NAMALWA (cell line): Measurements from ENCODE around the gene CLDN34.

Experiments used
- DNase-seq: peaks from one replicate; pipeline ENCODE4 v3.0.0-alpha.2; 2015; ENCODE audit warnings: low spot score

The CLDN34 gene, protein sequence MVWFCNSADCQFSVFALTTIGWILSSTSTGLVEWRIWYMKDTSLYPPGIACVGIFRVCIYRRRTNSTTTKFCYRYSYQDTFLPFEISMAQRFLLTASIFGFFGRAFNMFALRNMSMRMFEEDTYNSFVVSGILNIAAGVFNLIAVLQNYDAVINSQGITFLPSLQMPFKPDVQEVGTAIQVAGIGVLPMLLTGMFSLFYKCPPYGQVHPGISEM

DNA sequence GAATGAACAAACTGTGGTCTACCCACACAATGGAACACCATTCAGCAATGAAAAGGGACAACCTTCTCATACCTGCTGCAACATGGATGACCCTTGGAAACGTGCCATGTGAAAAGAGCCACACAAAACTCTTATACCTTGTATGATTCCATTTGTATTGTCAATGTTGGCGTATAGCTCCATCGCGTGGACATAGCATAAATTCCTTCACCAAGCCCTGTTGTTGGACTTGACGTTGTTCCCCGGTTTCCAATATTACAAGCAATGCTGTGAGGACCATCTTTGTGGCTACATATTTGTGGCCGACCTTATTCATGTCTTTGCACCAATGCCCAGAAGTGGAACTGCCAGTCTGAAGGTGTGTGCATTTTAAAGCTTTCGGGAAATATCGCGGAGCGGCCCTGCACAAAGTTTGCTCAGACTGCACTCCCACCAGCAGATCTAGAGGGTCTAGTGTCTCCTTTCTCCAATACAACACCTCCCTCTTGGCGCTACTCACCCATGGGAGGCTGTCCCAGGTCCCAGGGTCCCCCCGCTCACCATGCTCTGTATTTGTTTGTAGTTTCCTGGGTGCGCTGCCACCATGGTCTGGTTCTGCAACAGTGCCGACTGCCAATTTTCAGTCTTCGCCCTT is at the start of gene CLDN34:
Gene CLDN34, plus strand, starts transcription at position 584 of the 634 bp plus-strand sequence. Its CDS starts 0 bp downstream, at position 584.
- DNase-seq: no peak

DNA sequence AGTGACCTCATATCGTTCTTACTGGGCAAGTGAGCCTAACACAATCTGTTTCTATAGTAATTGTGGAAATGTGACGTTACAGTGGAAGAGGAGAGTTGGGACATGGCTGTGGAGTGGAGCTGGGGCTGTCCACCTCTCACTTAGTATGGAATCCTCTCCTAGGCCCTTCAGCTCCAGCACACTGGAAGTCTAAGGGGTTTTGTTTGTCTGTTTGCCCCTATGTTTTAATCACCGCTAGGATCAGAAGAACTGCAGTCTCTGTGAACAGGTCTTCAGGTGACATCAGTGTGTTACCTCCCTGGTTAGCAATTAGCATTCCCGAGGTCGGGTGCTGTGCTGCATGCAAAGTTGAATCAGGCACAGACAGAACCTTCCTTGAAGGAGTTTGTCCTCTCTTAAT is 49.3 kb upstream of the CLDN34 start:
- DNase-seq: no peak

DNA sequence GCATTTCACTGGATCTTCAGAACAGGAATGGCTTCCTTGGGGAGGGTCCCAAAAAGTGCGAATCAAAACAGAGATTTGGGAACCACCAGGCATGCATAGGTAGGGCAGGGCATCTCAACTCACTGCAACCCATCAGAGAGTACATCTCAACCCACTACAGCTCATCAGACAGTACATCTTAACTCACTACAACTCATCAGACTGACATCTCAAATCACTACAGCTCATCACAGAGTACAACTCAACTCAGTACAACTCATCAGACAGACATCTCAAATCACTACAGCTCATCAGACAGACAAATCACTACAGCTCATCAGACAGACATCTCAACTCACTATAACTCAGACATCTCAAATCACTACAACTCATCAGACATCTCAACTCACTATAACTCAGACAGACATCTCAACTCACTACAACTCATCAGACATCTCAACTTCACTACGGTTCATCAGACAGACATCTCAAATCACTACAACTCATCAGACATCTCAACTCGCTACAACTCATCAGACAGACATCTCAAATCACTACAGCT is 47.5 kb upstream of the CLDN34 start:
- DNase-seq: no peak

DNA sequence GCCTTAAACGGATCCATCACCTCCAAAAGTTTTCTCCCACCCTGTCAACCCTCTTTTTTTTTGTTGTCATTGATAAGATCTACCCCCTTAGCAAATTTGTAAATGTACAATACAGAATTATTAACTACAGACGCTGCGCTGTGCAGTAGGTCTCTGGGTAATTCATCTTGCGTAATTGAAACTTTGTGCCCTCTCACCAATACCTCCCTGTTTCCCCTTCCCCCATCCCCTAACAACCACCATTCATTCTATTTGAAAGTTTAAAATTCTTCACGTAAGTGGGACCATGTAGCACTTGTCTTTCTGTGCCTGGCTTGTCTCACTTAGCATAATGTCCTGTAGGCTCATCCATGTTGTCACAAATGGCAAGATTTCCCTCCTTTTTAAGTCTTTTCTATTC is 45.8 kb upstream of the CLDN34 start:
- no peak for DNase-seq

DNA sequence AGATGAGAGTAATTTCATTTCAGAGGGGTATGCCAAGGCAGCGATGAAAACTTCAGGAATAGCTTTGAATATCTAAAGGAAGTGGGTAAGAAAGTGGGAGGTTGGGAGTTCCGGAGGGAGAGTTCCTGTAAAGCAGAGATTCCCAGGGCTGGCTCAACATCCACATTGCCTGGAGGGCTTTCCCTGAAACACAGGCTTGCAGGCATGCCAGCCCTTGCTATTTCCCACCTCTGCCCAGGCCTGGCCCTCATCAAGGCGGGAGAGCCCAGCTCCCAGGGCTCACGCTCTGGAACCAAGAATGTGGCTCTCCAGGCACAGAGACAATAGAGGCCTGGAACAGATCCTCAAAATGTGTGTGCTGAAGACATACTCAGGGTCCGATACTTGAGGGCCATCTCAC is 43.8 kb upstream of the CLDN34 start:
- DNase-seq: no peak

DNA sequence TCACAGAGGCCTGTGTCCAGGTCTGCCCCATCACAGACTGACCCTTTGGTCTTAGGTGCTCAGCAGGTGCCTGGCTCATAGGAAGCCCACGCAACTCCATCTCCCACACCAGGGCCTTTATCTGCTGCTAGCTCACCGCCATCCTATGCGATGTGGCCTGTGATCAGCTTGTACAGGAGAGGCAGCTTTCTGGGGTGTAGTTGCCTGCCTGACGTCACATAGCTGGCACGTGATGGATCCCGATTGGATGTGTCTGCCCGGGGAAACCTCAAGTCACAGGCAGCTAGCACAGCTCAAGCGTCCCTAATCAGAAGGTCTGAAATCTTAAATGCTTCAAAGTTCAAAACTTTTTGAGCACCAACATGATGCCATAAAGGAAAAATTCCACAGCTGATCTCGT is 41.2 kb upstream of the CLDN34 start:
- DNase-seq: no peak

DNA sequence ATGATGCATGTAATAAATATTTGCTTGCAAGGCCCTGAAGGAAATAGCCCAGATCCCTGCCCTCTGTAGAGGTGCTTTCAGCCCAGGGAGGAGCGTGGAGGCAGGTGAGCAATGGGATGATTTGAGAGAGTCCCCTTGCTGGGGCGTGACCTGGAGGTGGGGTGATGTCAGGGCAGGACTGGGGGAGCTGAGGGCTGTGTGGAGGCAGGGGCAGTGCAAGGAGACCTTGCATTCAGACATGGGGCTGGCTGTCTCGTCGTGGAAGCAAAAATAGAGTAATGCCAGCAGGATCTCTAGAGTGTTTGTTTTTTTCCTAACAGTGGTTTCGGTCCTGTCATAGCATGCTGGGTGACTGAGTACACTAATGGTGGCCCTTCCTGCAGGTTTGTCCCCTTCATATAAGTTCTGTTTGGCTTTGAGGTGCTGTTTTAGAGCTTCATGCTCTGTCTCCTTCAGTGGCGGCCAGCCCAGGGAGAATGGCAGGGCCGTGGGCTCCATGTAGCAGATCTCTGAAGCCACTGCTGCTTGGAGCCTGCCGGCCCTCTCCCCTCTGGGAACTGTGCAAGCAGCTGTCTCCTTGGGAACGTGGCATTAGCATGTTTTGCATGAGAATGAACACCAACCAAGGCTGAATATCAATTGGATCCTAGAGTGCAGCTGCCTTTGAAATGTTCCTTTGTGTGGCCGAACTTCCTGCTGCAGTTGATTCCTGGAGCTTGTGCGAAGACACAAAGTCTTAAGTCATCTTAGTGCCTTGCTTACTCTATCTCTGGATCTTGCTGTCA is 39.3 kb upstream of the CLDN34 start:
- DNase-seq: no peak

DNA sequence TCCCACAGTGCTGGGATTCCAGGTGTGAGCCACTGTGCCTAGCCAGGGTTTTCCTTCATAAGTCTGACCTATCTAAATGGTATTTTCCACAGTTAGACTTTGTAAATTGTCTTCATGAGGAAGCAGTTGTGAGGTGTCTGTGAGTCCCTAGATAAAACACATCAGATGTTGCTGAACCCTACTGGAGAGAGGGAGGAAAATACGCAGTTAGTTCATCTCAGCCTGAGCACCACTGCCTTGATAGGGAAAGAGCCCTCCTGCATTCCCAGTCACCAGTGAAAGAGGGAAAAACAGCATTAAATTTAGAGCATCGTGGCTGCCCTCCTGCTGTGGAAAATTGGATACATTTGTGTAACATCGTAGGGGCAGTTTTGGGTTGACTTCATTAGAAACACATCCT is 31.7 kb upstream of the CLDN34 start:
- DNase-seq: no peak

DNA sequence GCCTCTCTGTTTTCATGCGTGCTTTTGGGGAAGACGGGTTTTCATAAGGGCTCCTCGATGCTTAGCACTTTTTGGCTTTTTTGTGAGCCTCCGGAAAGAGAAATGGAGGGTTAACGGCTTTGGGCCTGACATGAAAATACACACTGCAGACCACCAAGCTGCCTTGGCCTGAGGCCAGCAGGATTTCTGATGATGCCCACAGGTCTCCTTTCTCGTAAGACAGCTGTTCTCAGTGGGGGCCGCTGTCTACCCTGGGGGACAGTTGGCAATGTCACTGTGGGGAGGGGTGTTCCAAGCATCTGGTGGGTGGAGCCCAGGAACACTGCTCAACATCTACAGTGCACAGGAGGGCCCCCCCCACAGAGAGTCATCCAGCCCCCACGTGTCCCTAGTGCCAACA is 29.4 kb upstream of the CLDN34 start:
- DNase-seq: no peak

DNA sequence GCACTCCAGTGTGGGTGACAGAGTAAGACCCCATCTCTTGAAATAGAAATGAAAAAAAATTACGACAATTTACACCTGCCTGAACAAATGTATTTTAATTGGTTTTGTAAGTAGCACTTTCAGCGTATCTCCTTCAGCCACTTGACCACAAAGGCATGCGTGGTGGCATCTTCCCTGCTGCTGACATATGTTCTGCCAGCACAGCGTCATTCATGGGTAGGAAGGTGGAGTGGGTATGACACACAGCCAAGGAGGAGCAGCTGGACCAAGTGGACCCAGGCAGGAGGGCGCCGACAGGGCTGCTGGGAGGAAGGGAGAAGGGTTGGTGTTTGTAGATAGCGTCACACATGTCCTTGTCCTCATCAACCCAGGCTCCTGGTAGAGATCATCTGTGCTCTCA is 28.6 kb upstream of the CLDN34 start:
- DNase-seq: no peak

DNA sequence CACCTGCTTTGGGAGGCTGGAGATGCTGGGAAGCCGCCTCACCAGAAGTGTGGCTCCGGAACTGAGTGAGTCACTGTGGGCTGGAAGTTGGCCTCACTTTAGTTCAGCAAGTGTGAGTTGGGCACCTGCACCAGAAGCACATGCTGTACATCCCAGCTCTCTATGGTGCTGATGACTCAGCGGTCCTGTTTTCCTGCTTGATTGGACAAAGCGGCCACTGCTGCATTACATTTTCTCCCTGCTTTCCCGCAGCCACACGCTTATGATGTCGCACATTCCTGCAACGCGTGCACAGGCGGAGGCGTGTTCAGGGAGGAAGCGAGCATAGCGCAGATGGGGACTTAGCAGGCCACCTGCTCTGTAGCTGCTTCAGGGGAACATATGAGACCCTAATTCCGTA is 26.7 kb upstream of the CLDN34 start:
- no peak for DNase-seq

DNA sequence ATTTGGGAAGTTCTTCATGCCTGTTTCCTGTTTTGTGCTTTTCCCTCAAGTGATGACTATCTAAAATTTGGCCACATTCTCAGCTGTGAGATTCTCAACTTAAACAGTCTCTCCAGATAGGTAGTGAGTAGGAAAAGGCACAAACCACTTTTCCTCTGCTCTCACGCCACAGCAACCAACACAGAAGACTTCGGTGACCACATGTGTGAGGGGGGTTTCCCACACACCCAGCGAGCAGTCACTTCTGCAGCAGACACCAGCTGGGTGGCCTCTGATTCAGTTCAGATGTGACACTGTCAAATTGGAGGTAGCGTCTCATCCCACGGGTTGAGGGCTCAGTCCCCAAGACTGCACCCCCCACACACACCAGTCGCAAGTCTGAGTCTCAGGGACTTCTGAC is 25.1 kb upstream of the CLDN34 start:
- DNase-seq: peak; percentile 7

DNA sequence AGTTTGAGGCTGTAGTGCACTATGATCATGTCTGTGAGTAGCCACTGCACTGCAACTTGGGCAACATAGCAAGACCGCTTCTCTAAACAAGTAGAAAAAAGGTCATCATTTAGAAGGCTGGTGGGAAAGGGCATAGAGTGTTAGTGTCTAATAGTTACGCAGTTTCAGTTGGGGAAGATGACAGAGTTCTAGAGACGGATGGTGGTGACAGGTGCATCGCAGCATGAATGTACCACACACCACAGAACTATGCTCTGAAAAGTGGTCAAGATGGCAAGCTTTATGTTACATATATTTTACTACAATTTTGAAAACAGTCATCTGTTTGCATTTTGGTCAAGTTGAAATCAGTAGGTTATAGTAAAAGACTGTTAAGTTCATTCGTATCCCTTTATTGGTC is 23.7 kb upstream of the CLDN34 start:
- no peak for DNase-seq

DNA sequence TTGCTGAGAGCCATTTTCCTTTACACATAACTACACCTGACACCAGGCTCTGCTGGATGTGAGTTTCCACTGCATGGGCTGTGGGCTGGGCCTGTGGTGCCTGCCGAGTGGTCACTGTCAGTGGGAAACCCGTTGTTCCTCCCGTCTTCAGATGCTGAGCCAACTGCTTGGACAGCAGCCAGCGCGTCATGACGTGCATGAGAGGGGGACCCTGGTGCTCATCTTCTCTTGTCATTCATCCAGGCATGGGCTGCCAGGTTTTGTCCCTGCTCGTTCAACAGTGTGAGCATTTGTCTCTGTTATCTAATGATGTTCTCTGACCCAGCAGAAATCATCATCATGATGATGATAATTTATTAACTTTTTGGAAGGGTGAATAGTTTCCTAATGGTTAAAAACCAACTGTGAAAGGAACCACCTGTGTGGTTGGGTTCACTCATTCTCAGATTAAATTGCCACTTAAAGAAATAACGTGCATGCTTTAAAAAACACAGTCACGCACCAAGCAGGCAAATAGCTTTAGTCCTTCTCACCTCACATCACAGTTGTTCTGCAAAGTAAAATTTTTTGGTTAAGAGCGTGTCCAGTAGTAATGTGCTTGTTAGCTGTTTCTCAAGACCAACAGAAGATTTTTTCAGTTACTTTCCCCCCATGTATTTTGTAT is 19.9 kb upstream of the CLDN34 start:
- no peak for DNase-seq

DNA sequence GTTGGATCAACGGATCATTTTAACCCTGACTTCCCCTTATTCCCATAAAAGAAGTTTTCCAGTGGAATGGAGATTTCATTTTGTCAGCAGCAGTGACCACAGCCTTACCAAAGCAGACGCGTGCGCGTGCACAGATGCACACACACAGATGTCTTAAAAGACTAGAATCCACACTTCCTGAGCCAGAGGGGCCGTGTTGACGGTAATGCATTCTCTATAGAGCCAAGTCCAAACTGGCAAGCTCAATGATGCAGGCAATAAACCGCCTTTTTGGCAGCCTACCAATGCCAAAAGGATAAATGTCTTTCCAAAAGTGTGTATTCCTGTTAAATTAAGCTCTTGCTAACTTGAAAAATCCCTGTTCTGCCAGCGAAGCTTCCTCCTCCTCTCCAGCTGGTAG is 18.8 kb upstream of the CLDN34 start:
- DNase-seq: no peak

DNA sequence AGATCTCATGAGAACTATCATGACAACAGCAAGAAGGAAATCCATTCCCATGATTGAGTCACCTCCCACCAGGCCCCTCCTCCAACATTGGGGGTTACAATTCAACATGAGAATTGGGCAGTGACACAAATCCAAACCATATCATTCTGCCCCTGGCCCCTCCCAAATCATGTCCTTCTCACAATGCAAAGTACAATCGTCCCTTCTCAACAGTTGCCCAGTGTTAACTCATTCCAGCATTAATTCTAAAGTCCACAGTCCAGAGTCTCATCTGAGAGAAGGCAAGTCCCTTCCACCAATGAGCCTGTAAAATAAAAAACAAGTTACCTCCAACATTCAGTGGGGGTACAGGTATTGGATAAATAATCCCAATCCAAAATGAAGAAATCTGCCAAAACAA is 14.9 kb upstream of the CLDN34 start:
- no peak for DNase-seq

DNA sequence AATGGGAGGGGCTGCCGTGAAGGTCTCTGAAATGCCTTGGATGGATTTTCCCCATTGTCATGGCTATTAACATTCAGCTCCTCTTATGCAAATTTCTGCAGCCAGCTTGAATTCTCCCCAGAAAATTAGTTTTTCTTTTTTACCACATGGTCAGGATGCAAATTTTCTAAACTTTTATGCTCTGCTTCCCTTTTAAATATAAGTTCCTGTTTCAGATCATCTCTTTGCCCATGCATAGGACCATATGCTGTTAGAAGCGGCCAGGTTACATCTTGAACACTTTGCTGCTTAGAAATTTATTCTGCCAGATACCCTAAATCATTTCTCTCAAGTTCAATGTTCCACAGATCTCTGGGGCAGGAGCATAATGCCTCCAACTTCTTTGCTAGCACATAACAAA is 13.8 kb upstream of the CLDN34 start:
- DNase-seq: peak; percentile 4

DNA sequence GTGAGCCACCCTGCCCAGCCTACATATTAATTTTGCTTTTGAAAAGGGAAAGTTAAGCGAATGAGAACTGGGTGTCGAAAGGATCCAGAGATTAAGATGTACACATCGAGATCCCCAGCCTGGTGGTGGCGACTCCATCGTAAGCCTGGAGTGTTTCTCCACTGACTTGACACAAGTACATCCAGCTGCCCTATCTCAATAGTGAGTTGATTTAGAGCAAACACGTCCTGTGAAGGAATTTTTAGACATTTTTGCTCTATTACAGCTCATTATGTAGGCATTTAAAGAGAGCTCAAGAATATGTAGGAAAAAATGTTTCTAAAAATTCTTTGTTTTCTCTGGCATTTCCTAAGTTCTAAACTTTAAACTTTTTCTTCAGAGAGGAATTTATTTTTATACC is 11.7 kb upstream of the CLDN34 start:
- no peak for DNase-seq

DNA sequence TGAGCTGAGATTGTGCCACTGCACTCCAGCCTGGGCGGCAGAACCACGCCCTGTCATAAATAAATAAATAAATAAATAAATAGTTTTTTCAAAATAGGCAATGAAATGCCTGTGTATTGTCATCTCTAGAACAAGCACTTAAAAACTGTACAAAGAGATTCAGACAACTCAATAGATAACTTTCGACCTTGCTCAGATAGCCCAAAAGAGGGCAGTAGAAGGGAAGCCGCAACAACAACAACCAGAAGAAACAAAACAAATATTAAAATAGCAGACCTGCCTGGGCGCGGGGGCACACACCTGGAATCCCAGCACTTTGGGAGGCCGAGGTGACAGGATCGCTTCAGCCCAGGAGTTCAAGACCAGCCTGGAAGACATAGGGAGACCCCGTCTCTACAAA is 9.4 kb upstream of the CLDN34 start:
- no peak for DNase-seq

DNA sequence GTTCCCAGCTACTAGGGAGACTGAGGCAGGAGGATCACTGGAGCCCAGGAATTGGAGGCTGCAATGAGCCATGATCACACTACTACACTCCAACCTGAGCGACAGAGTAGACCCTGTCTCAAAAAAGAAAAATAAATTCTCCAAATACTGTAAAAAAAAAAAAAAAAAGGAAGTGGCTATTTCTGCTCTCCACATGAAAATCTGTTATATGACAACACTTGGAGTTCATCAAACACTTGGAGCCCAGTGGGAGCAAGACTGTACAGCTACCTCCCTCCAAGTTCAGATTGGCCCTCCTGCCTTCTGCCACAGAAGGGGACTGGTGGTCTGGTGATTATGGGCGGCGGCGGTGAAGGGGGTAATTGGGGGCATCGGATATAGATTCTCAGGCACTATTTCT is 9.0 kb upstream of the CLDN34 start:
- DNase-seq: no peak

DNA sequence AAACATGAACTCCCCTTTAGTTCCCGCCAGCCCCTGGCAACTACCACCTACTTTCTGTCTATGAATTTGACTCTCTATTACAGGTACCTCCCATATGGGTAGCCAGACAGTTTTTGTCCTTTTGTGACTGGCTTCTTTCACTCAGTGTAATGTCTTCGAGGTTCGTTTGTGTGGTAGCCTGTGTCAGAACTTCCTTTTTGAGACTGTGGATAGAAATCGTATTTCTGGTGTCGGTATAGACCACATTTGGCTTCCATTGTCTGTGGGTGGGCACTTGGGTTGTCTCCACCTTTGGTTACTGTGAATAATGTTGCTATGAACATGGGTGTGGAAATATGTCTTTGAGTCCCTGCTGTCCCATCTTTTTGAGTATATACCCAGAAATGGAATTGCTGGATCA is 5.4 kb upstream of the CLDN34 start:
- DNase-seq: no peak

DNA sequence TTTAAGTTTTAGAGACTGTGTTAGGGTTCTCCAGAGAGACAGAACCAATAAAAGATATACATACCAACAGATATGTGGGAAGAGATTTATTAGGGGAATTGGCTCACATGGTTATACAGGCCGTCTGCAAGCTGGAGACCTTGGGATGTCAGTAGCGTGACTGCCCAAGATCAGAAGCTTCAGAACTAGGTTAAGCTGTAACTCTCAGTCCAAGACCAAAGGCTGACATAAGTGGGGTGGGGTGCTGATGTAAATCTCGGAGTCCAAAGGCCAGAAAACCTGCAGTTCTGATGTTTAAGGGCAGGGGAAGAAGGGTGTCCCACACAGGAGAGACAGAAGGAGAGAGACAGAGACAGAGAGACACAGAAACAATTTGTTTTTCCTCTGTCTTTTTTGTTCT is 10.5 kb downstream of the CLDN34 start:
- DNase-seq: no peak

DNA sequence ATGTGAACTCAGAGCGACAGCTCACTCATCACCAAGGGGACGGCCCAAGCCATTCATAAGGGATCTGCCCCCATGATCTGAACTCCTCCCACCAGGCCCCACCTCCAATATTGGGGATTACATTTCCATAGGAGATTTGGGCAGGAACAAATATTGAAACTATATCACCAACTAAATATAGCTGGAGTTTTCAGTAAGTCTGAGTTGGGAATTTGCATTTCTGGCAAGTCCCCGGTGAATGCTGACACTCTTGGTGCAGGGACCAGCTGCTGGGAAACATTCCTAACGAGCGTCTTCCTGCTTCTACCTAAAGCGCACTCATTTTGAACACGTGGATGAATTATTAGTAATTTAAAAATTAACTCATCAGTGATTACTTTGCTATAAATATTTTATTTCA is 13.2 kb downstream of the CLDN34 start:
- no peak for DNase-seq
